Colon (tissue), 2 donors: ENCODE measurements around the gene RPL28.

ENCODE experiments used
- FAIRE-seq: peaks from 2 replicates; lab custom pipeline; 2012; peaks lifted over from hg19 to GRCh38; lab: Jason Lieb, UNC
- donor health status: control.
- donor health status: control.

The RPL28 gene

DNA sequence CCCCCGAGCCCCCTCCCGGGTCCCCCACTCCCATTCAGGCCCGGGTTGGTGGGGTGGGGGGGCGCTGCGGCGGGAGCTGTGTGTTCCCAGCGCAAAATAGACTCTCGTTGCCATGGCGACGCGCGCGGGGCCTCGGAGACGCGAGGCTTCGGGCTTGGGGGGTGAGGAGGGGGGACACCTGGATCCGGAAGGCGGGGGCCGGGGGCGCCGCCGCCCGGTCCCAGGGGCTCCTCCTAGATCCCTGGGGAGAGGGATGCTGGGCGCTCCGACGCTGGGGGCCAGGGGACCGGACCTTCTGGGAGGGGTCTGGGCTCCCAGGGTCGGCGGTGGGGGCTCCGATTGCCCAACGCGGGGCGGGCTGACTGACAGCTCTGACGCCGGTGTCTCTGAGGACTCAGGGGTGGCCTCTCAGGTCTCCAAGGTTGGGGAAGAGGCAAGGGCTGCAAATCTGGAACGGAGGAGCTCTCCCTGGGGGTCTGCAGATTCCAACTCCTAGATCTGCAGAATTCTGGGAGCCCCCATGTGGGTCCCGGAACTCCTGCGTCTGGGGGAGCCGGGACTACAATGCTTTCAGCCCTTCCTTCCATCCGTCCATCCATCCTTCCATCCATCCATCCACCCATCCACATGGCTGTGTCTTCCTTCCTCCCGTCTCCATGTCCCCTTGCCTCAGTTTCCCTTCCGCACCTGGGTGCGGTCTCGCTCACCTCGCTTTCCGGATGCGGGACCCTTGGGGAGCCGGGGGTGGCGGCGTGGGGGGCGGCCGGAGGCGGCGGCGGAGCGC is 66.4 kb downstream of the RPL28 start:
- no peak for FAIRE-seq
